ENCODE results near the gene NUP88. TPM values are rescaled to one million over a fixed set of nuclear protein-coding genes. Genes with fewer than 3 reads are reported as not detected.
"Not testable (repeated sequence)": the region's sequence is repeated elsewhere in the genome, so short reads cannot be mapped to it uniquely, and the experiment has no call there.

Gene NUP88
- total and polyA plus RNA-seq, 10 of the 15 experiments (the other 5 are each of a cell fraction or from before 2014, with no cell fraction given): 110 to 244 (median 188) TPM

- peaks cover 29 to 37% of the 10 kb centered on the region in 2 experiments for H3K36me3 ChIP-seq (ENCODE audit: control insufficient read depth in 2 of 2, insufficient read depth in 2 of 2, low read length in 1 of 2)
- SMC1A ChIA-PET (ENCODE audit: uncharacterized antibody, unreplicated experiment); H3K27me3 ChIP-seq (replicated peaks in 1 of 2; ENCODE audit: control insufficient read depth in 2 of 2, insufficient read depth in 2 of 2, low read length in 1 of 2); CTCF ChIA-PET; intact Hi-C loops (cut with micrococcal nuclease; ENCODE audit: unreplicated experiment); H4K20me1 ChIP-seq (ENCODE audit: control insufficient read depth, insufficient read depth); H3K4me3 ChIP-seq; H3K9me3 ChIP-seq (replicated peaks; ENCODE audit: control insufficient read depth, insufficient read depth, low read length); H3K79me2 ChIP-seq (ENCODE audit: control insufficient read depth, insufficient read depth, low read length); FAIRE-seq; H2AFZ ChIP-seq (ENCODE audit: control insufficient read depth, low read depth, low read length); H3K4me1 ChIP-seq (ENCODE audit: control insufficient read depth, insufficient read depth, low read length); DNase-seq (ENCODE audit: low read depth, low spot score); H3K27ac ChIP-seq (ENCODE audit: control insufficient read depth, insufficient read depth); H3K9ac ChIP-seq (ENCODE audit: control insufficient read depth, insufficient read depth, low read length); H3K4me2 ChIP-seq (ENCODE audit: control insufficient read depth, insufficient read depth); ATAC-seq; POLR2A ChIA-PET; in situ Hi-C loops (cut with MboI): not testable (repeated sequence)
- TF ChIP-seq MTA3 (IDR thresholded peaks at IDR 0.05; ENCODE audit: borderline replicate concordance, low read length): 0 out of 2 replicates have a peak, but pooled peaks have one; percentile 2
- RAD21 ChIA-PET (ENCODE audit: unreplicated experiment): interaction anchor here (0.7 to 1.6 kb wide), 2 partner anchors 12 to 1115 kb away, joined by 3 to 6 read pairs; partner anchors contain the start of gene NUP88
- BruUV-seq (replicated peaks): TSS peak; percentile 22
- 100% methylated on average over 5 of the region's 5 CpGs for WGBS (ENCODE audit: insufficient coverage, insufficient replicate concordance, low lambda C conversion rate, missing lambda C conversion rate)
These were observed 11.8 kb upstream of the NUP88 start for GRCh38 chr17:5431234-5431633.

DNA sequence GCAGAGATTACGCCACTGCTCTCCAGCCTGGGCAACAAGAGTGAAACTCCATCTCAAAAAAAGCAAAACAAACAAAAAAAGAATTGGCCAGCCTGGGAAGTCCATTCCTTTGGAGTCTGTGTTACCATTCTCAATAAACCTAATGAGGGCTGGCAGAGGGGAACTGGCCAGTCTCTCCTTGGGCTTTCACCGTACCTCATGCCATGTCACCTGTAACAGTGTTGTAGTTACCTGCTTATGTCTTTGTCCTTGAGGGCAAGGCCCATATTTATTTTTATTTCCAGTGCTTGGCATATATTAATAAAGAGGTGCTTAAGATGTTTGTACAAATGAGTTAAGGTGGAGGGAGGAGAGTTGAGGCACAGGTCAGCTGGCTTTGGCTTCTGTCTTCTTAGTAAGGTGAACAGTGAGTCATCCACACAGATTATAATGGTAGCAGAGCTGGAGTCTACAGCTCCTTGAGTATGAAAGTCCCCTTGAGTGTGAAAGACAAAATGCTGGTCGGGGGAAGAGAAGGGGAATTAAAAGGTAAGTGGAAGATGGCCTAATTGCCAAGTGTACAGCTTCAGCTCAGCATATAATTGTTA lies 11.0 kb upstream of the NUP88 start:
- Histone ChIP-seq H3K27me3 (replicated peaks in 1 of 2; ENCODE audit: control insufficient read depth in 2 of 2, insufficient read depth in 2 of 2, low read length in 1 of 2) (no peaks in the 10 kb centered on the region), H3K4me3 (no peak overlapping the region), H3K27ac (ENCODE audit: control insufficient read depth, insufficient read depth) (no peak overlapping the region), H2AFZ (ENCODE audit: control insufficient read depth, low read depth, low read length) (no peak overlapping the region), H3K4me1 (ENCODE audit: control insufficient read depth, insufficient read depth, low read length) (0 out of 2 replicates have a peak, but pooled peaks cover 4% of the 10 kb centered on the region), H3K36me3 (ENCODE audit: control insufficient read depth in 2 of 2, insufficient read depth in 2 of 2, low read length in 1 of 2) (peaks cover 33 to 42% of the 10 kb centered on the region in 2 experiments), H3K9ac (ENCODE audit: control insufficient read depth, insufficient read depth, low read length) (no peak overlapping the region), H4K20me1 (ENCODE audit: control insufficient read depth, insufficient read depth) (no peaks in the 10 kb centered on the region; the same call in 1 of the 2 replicates), H3K79me2 (ENCODE audit: control insufficient read depth, insufficient read depth, low read length) (peaks cover 6% of the 10 kb centered on the region), H3K4me2 (ENCODE audit: control insufficient read depth, insufficient read depth) (no peak overlapping the region), H3K9me3 (replicated peaks; ENCODE audit: control insufficient read depth, insufficient read depth, low read length) (no peaks in the 10 kb centered on the region)
- WGBS (ENCODE audit: insufficient coverage, insufficient replicate concordance, low lambda C conversion rate, missing lambda C conversion rate): 89% methylated on average over 3 of the region's 3 CpGs
- no peak for ATAC-seq
- CTCF ChIA-PET: interaction anchor here (0.6 to 2.5 kb wide), 2 partner anchors 9 to 698 kb away, joined by 3 to 14 read pairs; partner anchors contain the start of gene C1QBP
- RAD21 ChIA-PET (ENCODE audit: unreplicated experiment): interaction anchor here (0.7 to 1.6 kb wide), 2 partner anchors 11 to 1115 kb away, joined by 3 to 6 read pairs; partner anchors contain the start of gene NUP88
- no peak for FAIRE-seq
- in situ Hi-C loops (cut with MboI): no loop called here
- SMC1A ChIA-PET (ENCODE audit: uncharacterized antibody, unreplicated experiment): no interaction called here
- BruUV-seq (replicated peaks): no TSS peak
- no peak for DNase-seq (ENCODE audit: low read depth, low spot score)
- POLR2A ChIA-PET: no interaction called here
- TF ChIP-seq, protein P1, sequence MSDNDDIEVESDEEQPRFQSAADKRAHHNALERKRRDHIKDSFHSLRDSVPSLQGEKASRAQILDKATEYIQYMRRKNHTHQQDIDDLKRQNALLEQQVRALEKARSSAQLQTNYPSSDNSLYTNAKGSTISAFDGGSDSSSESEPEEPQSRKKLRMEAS (IDR thresholded peaks at IDR 0.05; ENCODE audit: low read depth, low read length): no peak
- no peak for TF ChIP-seq FOXM1 (IDR thresholded peaks at IDR 0.05; ENCODE audit: low read depth, low read length)
- no peak for TF ChIP-seq NKRF (conservative IDR thresholded peaks at IDR 0.05)
- TF ChIP-seq NR2C1 (IDR thresholded peaks at IDR 0.05): no peak
- TF ChIP-seq SREBF1 (IDR thresholded peaks at IDR 0.05; ENCODE audit: low read length): no peak
- no peak for TF ChIP-seq MLLT1 (IDR thresholded peaks at IDR 0.05)
- TF ChIP-seq MEF2A (IDR thresholded peaks at IDR 0.05; ENCODE audit: insufficient read depth, low read depth, low read length): no peak
- intact Hi-C loops (cut with micrococcal nuclease; ENCODE audit: unreplicated experiment): no loop called here

Measured in GM12878 (cell line).